PC-3 (cell line): ENCODE results near the gene STAC2. TPM values are rescaled to one million over a fixed set of nuclear protein-coding genes. Genes with fewer than 3 reads are reported as not detected.
A peak's percentile ranks its signal among the peaks of the same experiment; 100 is the strongest.

ENCODE experiments used
- ATAC-seq: fragments of 200-7000 bp; cut with Tn5 transposase; 2 replicates; pipeline ENCODE4 v1.9.1; 2020; ENCODE audit warnings: mild to moderate bottlenecking, moderate library complexity
- BruUV-seq: library from RNA; stranded (reverse); fragments of 400-500 nt; replicated peaks from 2 replicates; lab custom pipeline; 2021; lab: Mats Ljungman, UMichigan
- CTCF ChIA-PET: fragments of 300-600 bp; sonication (Branson Sonifier 250); formaldehyde crosslinking; loops from one replicate; lab custom pipeline; 2022; ENCODE audit warnings: antibody characterized with exemption; lab: Charles Lee
- POLR2A ChIA-PET: fragments of 300-600 bp; sonication (Branson Sonifier 250); formaldehyde crosslinking; loops from one replicate; lab custom pipeline; 2022; ENCODE audit warnings: antibody characterized with exemption; ENCODE audit not compliant: unreplicated experiment; lab: Charles Lee
- DNase-seq: peaks from one replicate; pipeline ENCODE4 v3.0.0-alpha.2; 2015
- H2AFZ ChIP-seq: fragments of 300-600 bp; sonication (generic); 2 replicates; pipeline ENCODE4 v1.6.0; 2016; ENCODE audit warnings: antibody characterized with exemption, low read length
- H3F3A ChIP-seq: fragments of 300-600 bp; sonication (generic); one replicate; pipeline ENCODE4 v1.6.0; 2017; ENCODE audit warnings: antibody characterized with exemption, low read length, control low read depth, mild to moderate bottlenecking; ENCODE audit not compliant: unreplicated experiment
- H3K27ac ChIP-seq: fragments of 300-600 bp; sonication (generic); 2 replicates; pipeline ENCODE4 v1.5.1; 2016; ENCODE audit warnings: mild to moderate bottlenecking, low read length
- H3K27me3 ChIP-seq: fragments of 300-600 bp; sonication (generic); 2 replicates; pipeline ENCODE4 v1.6.1; 2016; ENCODE audit warnings: low read length, mixed read lengths
- H3K36me3 ChIP-seq: fragments of 300-600 bp; sonication (generic); 2 replicates; pipeline ENCODE4 v1.6.1; 2016; ENCODE audit warnings: low read depth, mixed run types, low read length, mixed read lengths
- H3K4me1 ChIP-seq: fragments of 300-600 bp; sonication (generic); 2 replicates; pipeline ENCODE4 v1.5.1; 2016; ENCODE audit warnings: low read length; ENCODE audit not compliant: insufficient read depth
- H3K4me2 ChIP-seq: fragments of 300-600 bp; sonication (generic); 2 replicates; pipeline ENCODE4 v1.6.0; 2016; ENCODE audit warnings: low read length
- H3K4me3 ChIP-seq: fragments of 300-600 bp; sonication (generic); 2 replicates; pipeline ENCODE4 v1.5.1; 2016; ENCODE audit warnings: mild to moderate bottlenecking, low read length, mixed read lengths
- H3K79me2 ChIP-seq: fragments of 300-600 bp; sonication (generic); 2 replicates; pipeline ENCODE4 v1.6.1; 2017; ENCODE audit warnings: low read length, mixed read lengths
- H3K9ac ChIP-seq: fragments of 300-600 bp; sonication (generic); 2 replicates; pipeline ENCODE4 v1.6.0; 2016; ENCODE audit warnings: mild to moderate bottlenecking, low read length
- H3K9me2 ChIP-seq: fragments of 300-600 bp; sonication (generic); replicated peaks from 2 replicates; pipeline ENCODE4 v1.6.1; 2016; ENCODE audit warnings: mixed run types, low read length, mixed read lengths
- H3K9me3 ChIP-seq: fragments of 300-600 bp; sonication (generic); 2 replicates; pipeline ENCODE4 v1.6.1; 2016; ENCODE audit warnings: low read length, mixed read lengths
- H4K20me1 ChIP-seq: fragments of 300-600 bp; sonication (generic); 2 replicates; pipeline ENCODE4 v1.6.1; 2016; ENCODE audit warnings: low read length, mixed read lengths
- CTCF ChIP-seq: fragments of 300-600 bp; sonication (generic); conservative IDR thresholded peaks from 2 replicates; pipeline ENCODE4 v1.5.1; 2017; ENCODE audit warnings: antibody characterized with exemption, low read depth, mild to moderate bottlenecking, low read length
- EZH2 ChIP-seq: fragments of 300-600 bp; sonication (generic); IDR thresholded peaks from one replicate; pipeline ENCODE4 v1.6.1; 2017; ENCODE audit warnings: antibody characterized with exemption, mild to moderate bottlenecking, low read length; ENCODE audit not compliant: unreplicated experiment
- EZH2phosphoT487 ChIP-seq: fragments of 300-600 bp; sonication (generic); IDR thresholded peaks from 2 replicates; pipeline ENCODE4 v1.6.1; 2018; ENCODE audit warnings: mild to moderate bottlenecking, antibody characterized with exemption, low read length, borderline replicate concordance
- intact Hi-C: fragments of 100-400 bp; cut with micrococcal nuclease; formaldehyde crosslinking; loops from 2 replicates; pipeline ENCODE4 v1.9.0; 2023
- total RNA-seq: library from RNA; depleted of rRNA; stranded (reverse); fragments of >200 nt; gene quantifications from 2 replicates; pipeline ENCODE4 v1.2.3, GENCODE V29; 2014

STAC2 gene
- total RNA-seq, 1 experiment from 2014 or later = not detected

DNA sequence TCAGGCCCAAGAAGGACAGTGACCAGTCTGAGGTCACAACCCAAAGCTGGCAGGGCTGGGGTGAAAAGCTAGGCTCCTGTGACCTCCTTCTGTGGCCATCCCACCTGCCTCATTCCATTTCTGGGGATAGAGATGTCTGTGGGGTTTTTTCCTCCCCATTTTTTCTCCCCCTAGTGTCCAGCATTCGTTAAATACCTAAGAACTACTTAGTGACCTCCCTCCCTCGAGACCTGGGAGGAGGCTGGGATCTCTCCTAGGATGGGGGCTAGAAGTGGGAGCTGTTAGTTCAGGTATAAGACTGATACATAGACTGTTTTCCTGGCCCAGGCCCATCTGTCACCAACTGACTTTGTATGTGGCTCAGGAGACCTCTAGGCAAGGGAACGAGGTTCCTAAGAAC is 20.5 kb upstream of the STAC2 start:
- H3K27me3 ChIP-seq = no peaks in the 10 kb centered on the region
- H3K9ac ChIP-seq = no peak overlapping the region
- peaks cover 6% of the 10 kb centered on the region; the same call in 1 of the 2 replicates for H3K4me1 ChIP-seq
- no peaks in the 10 kb centered on the region for H3K79me2 ChIP-seq
- ChIA-PET CTCF (no interaction called here), POLR2A (no interaction called here)
- H3K27ac ChIP-seq = no peak overlapping the region
- no peaks in the 10 kb centered on the region for H3K9me2 ChIP-seq
- no peak overlapping the region for H2AFZ ChIP-seq
- H3K4me2 ChIP-seq = no peak overlapping the region
- intact Hi-C loops = no loop called here
- BruUV-seq = no TSS peak
- TF ChIP-seq EZH2phosphoT487 (no peak), EZH2 (no peak), CTCF (no peak)
- no peak for ATAC-seq
- no peaks in the 10 kb centered on the region for H3K36me3 ChIP-seq
- no peak for DNase-seq
- H4K20me1 ChIP-seq = no peaks in the 10 kb centered on the region
- H3K9me3 ChIP-seq = no peaks in the 10 kb centered on the region
- H3K4me3 ChIP-seq = no peak overlapping the region
- H3F3A ChIP-seq = no peaks in the 10 kb centered on the region

- DNase-seq (peak; percentile 90), ATAC-seq (peak; percentile 79)
- no peaks in the 10 kb centered on the region for H3K36me3 ChIP-seq
- TF ChIP-seq EZH2phosphoT487 (no peak), CTCF (peak; percentile 89)
- intact Hi-C loops = loop anchor here (1.0 kb wide), 1 partner anchor 38 kb away; no protein-coding TSS in a partner anchor
- no peaks in the 10 kb centered on the region for H3K9me3 ChIP-seq
- no peaks in the 10 kb centered on the region for H3F3A ChIP-seq
- no peak overlapping the region for H3K4me3 ChIP-seq
- no peak overlapping the region for H2AFZ ChIP-seq
- H3K27ac ChIP-seq = no peak overlapping the region
- H3K4me1 ChIP-seq = peaks cover 6% of the 10 kb centered on the region; the same call in 1 of the 2 replicates
- H3K9ac ChIP-seq = no peak overlapping the region
- no TSS peak for BruUV-seq
- CTCF ChIA-PET = interaction anchor here (0.5 to 1.7 kb wide), 10 partner anchors 36 to 325 kb away, joined by 3 to 14 read pairs (median 5); no protein-coding TSS in a partner anchor
- no peaks in the 10 kb centered on the region for H3K79me2 ChIP-seq
- H3K9me2 ChIP-seq = no peaks in the 10 kb centered on the region
- POLR2A ChIA-PET = no interaction called here
- H3K4me2 ChIP-seq = no peak overlapping the region
- no peaks in the 10 kb centered on the region for H3K27me3 ChIP-seq
- no peaks in the 10 kb centered on the region for H4K20me1 ChIP-seq
Observed at GRCh38 chr17:39244600-39245570, 19.1 kb upstream of the STAC2 start.
